HPDE6-E6E7 (cell line): ENCODE data around the gene IDH1.
"Not testable (repeated sequence)": the region's sequence is repeated elsewhere in the genome, so short reads cannot be mapped to it uniquely, and the experiment has no call there.

Experiments
- DNase-seq: peaks from one replicate; pipeline ENCODE4 v3.0.0; 2011; ENCODE audit warnings: missing footprints; ENCODE audit errors: extremely low spot score

Gene IDH1

GRCh38 chr2:208221873-208222272 is 33.0 kb downstream of the IDH1 start:
- DNase-seq, result not testable (repeated sequence)

GRCh38 chr2:208210688-208211451 is 44.0 kb downstream of the IDH1 start:
- no peak for DNase-seq

GRCh38 chr2:208208335-208209085 is 46.4 kb downstream of the IDH1 start:
- no peak for DNase-seq

GRCh38 chr2:208207769-208208168 is 47.1 kb downstream of the IDH1 start:
- no peak for DNase-seq

GRCh38 chr2:208204166-208204565 is 50.7 kb downstream of the IDH1 start:
- DNase-seq, result no peak

GRCh38 chr2:208195531-208195930 is 59.3 kb downstream of the IDH1 start:
- no peak for DNase-seq

GRCh38 chr2:208192611-208193236 is 62.1 kb downstream of the IDH1 start:
- DNase-seq, result peak; percentile 25

- DNase-seq, result no peak
Observed at GRCh38 chr2:208189810-208190503, 64.9 kb downstream of the IDH1 start, which contains the start of gene C2orf80. Gene C2orf80 (minus strand): TSS chr2:208190030. CDS start chr2:208186986, 3,044 bp downstream.

- DNase-seq, result no peak
Observed at GRCh38 chr2:208189069-208189809, 65.6 kb downstream of the IDH1 start.

- DNase-seq, result no peak
Observed at GRCh38 chr2:208186893-208187292, 68.0 kb downstream of the IDH1 start.

GRCh38 chr2:208186465-208186864 is 68.4 kb downstream of the IDH1 start:
- no peak for DNase-seq
